CD4-positive, alpha-beta T cell (primary cell): ENCODE measurements around the gene SLC16A11. TPM values are rescaled to one million over a fixed set of nuclear protein-coding genes. Genes with fewer than 3 reads are reported as not detected.

Experiments used
- ATAC-seq: fragments of 200-7000 bp; cut with Tn5 transposase; one replicate; pipeline ENCODE4 v1.10.0; 2022; ENCODE audit warnings: mild to moderate bottlenecking; ENCODE audit not compliant: poor library complexity
- CTCF ChIA-PET: fragments of 350-600 bp; sonication (Branson Sonifier 250); formaldehyde crosslinking; loops from one replicate; lab custom pipeline; 2021; ENCODE audit warnings: antibody characterized with exemption, inconsistent platforms; lab: Charles Lee
- POLR2A ChIA-PET: fragments of 350-600 bp; sonication (Branson Sonifier 250); formaldehyde crosslinking; loops from one replicate; lab custom pipeline; 2021; ENCODE audit warnings: antibody characterized with exemption, inconsistent platforms; lab: Charles Lee
- DNase-seq, 14 experiments: peaks; one replicate each; pipeline ENCODE4 v3.0.0-alpha.2; 2013 to 2020; ENCODE audit warnings: mixed read lengths in 2 of 14
- H3K27ac ChIP-seq, 2 donors: one replicate each; pipeline versions ENCODE4 v1.5.1 to v1.7.0; 2013; ENCODE audit warnings: low read length in 2 of 2, low read depth in 1 of 2, mild to moderate bottlenecking in 1 of 2
- H3K27me3 ChIP-seq, 2 experiments: 1 replicate in 1 of 2; 2 replicates in 1 of 2; pipeline versions ENCODE4 v1.6.1 to v1.7.0; 2013; ENCODE audit warnings: low read length in 2 of 2, control low read depth in 1 of 2, mild to moderate bottlenecking in 1 of 2, moderate library complexity in 1 of 2; ENCODE audit not compliant: insufficient read depth in 2 of 2, control insufficient read depth in 1 of 2
- H3K36me3 ChIP-seq: one replicate; pipeline ENCODE4 v1.6.1; 2013; ENCODE audit warnings: low read length, control low read depth; ENCODE audit not compliant: insufficient read depth
- H3K4me1 ChIP-seq: one replicate; pipeline ENCODE4 v1.6.1; 2013; ENCODE audit warnings: low read length, control low read depth; ENCODE audit not compliant: insufficient read depth
- H3K4me3 ChIP-seq: one replicate; pipeline ENCODE4 v1.5.1; 2013; ENCODE audit warnings: mild to moderate bottlenecking, low read length, moderate library complexity
- H3K9me3 ChIP-seq, 2 experiments: 1 replicate in 1 of 2; 2 replicates in 1 of 2; pipeline versions ENCODE4 v1.6.1 to v1.7.0; 2013; ENCODE audit warnings: low read length in 2 of 2, mild to moderate bottlenecking in 2 of 2, control low read depth in 1 of 2, moderate library complexity in 1 of 2; ENCODE audit not compliant: control insufficient read depth in 1 of 2, insufficient read depth in 1 of 2
- H3K27ac Mint-ChIP-seq: one replicate; pipeline ENCODE4 v1.8.0; 2020; ENCODE audit warnings: mixed read lengths
- H3K27me3 Mint-ChIP-seq: one replicate; pipeline ENCODE4 v1.8.0; 2021; ENCODE audit warnings: mixed read lengths
- H3K36me3 Mint-ChIP-seq: one replicate; pipeline ENCODE4 v1.8.0; 2021; ENCODE audit warnings: low read depth, mixed read lengths
- H3K4me1 Mint-ChIP-seq: one replicate; pipeline ENCODE4 v1.8.0; 2021; ENCODE audit warnings: low read depth, mixed read lengths
- H3K4me3 Mint-ChIP-seq: one replicate; pipeline ENCODE4 v1.8.0; 2020; ENCODE audit warnings: mild to moderate bottlenecking, mixed read lengths
- H3K9me3 Mint-ChIP-seq: one replicate; pipeline ENCODE4 v1.8.0; 2020; ENCODE audit warnings: mixed read lengths
- CTCF ChIP-seq: fragments of 200-600 bp; IDR thresholded peaks from one replicate; pipeline ENCODE4 v1.8.0; 2022; ENCODE audit warnings: antibody characterized with exemption, mild to moderate bottlenecking
- intact Hi-C, 2 experiments: fragments of 100-400 bp; cut with DNase I in 1 of 2; cut with micrococcal nuclease in 1 of 2; formaldehyde crosslinking; loops; one replicate each; pipeline versions ENCODE4 v1.15.1 to v1.9.0; 2023 to 2025; cut with DNase I, micrococcal nuclease
- total RNA-seq, 174 experiments: library from RNA in 2 of 174; stranded (reverse) in 2 of 174; gene quantifications; one replicate each; pipeline ENCODE4 v1.2.3 and lab custom pipeline; 2021 to 2026

SLC16A11 gene
- total RNA-seq, 2 experiments from 2014 or later: 1.1 to 1.4 TPM

- ATAC-seq (no peak), DNase-seq (no peak)
- H3K9me3 ChIP-seq: no peaks in the 10 kb centered on the region
- H3K4me3 Mint-ChIP-seq: no peak overlapping the region
- H3K27me3 Mint-ChIP-seq: no peaks in the 10 kb centered on the region
- no peaks in the 10 kb centered on the region for H3K27me3 ChIP-seq
- no peak overlapping the region for H3K4me3 ChIP-seq
- H3K27ac ChIP-seq: no peak overlapping the region
- intact Hi-C loops: no loop called here
- H3K36me3 Mint-ChIP-seq: peaks cover 53% of the 10 kb centered on the region
- H3K4me1 ChIP-seq: peaks cover 3% of the 10 kb centered on the region
- peaks cover 44% of the 10 kb centered on the region for H3K36me3 ChIP-seq
- no peaks in the 10 kb centered on the region for H3K9me3 Mint-ChIP-seq
- H3K27ac Mint-ChIP-seq: peak overlapping the region; percentile 40
- H3K4me1 Mint-ChIP-seq: no peaks in the 10 kb centered on the region
- ChIA-PET CTCF (no interaction called here), POLR2A (interaction anchor here (0.6 kb wide), 1 partner anchor 134 kb away, joined by 3 read pairs; no protein-coding TSS in a partner anchor)
- no peak for TF ChIP-seq CTCF
Measured at GRCh38 chr17:6996256-6997011, 47.5 kb downstream of the SLC16A11 start.

GRCh38 chr17:6995500-6996255 lies 48.2 kb downstream of the SLC16A11 start, which contains the start of gene ALOX12:
Gene ALOX12 (plus strand): TSS chr17:6996049. CDS start chr17:6996118, 69 bp downstream.
- H3K27me3 Mint-ChIP-seq: no peaks in the 10 kb centered on the region
- peak within 1 kb of the TSS; percentile 40 for H3K27ac Mint-ChIP-seq
- H3K9me3 ChIP-seq: no peaks in the 10 kb centered on the region
- H3K9me3 Mint-ChIP-seq: no peaks in the 10 kb centered on the region
- H3K27me3 ChIP-seq: no peaks in the 10 kb centered on the region
- no peak within 1 kb of the TSS for H3K27ac ChIP-seq
- H3K4me1 Mint-ChIP-seq: no peaks in the 10 kb centered on the region
- CTCF ChIA-PET: no interaction called here
- POLR2A ChIA-PET: interaction anchor here (0.6 kb wide), 1 partner anchor 135 kb away, joined by 3 read pairs; no protein-coding TSS in a partner anchor
- no peak for ATAC-seq
- no peak within 1 kb of the TSS for H3K4me3 Mint-ChIP-seq
- H3K36me3 ChIP-seq: peaks cover 38% of the 10 kb centered on the region
- DNase-seq: no peak
- peaks cover 45% of the 10 kb centered on the region for H3K36me3 Mint-ChIP-seq
- intact Hi-C loops: no loop called here
- no peak for TF ChIP-seq CTCF
- H3K4me3 ChIP-seq: no peak within 1 kb of the TSS
- no peaks in the 10 kb centered on the region for H3K4me1 ChIP-seq

GRCh38 chr17:6994666-6995256 lies 49.1 kb downstream of the SLC16A11 start:
- Mint-ChIP-seq H3K4me1 (no peaks in the 10 kb centered on the region), H3K9me3 (no peaks in the 10 kb centered on the region), H3K4me3 (no peak overlapping the region), H3K36me3 (peaks cover 39% of the 10 kb centered on the region), H3K27ac (peak overlapping the region; percentile 60), H3K27me3 (no peaks in the 10 kb centered on the region)
- DNase-seq (no peak), ATAC-seq (no peak)
- H3K4me3 ChIP-seq: no peak overlapping the region
- no peaks in the 10 kb centered on the region for H3K9me3 ChIP-seq
- ChIA-PET CTCF (no interaction called here), POLR2A (no interaction called here)
- H3K27me3 ChIP-seq: no peaks in the 10 kb centered on the region
- H3K27ac ChIP-seq: no peak overlapping the region
- no peak for TF ChIP-seq CTCF
- H3K36me3 ChIP-seq: peaks cover 29% of the 10 kb centered on the region
- H3K4me1 ChIP-seq: no peaks in the 10 kb centered on the region
- intact Hi-C loops: no loop called here
